Breast epithelium (tissue), 3 donors: ENCODE results near the gene HSD17B14.

Source experiments
- POLR2A ChIP-seq: fragments of 450-650 bp; IDR thresholded peaks from one replicate; pipeline ENCODE4 v1.6.1; 2016; ENCODE audit warnings: antibody characterized with exemption, mild to moderate bottlenecking, moderate library complexity
- POLR2AphosphoS5 ChIP-seq, 3 donors: sonication (generic); formaldehyde crosslinking; IDR thresholded peaks; one replicate each; pipeline ENCODE4 v1.6.1; 2017; ENCODE audit warnings: antibody characterized with exemption in 3 of 3
- TF ChIP-seq, protein P1 (sequence below), 3 donors: fragments of 450-650 bp; IDR thresholded peaks; one replicate each; pipeline ENCODE4 v1.5.1; 2016 to 2017; ENCODE audit warnings: antibody characterized with exemption in 3 of 3, mild to moderate bottlenecking in 3 of 3, moderate library complexity in 3 of 3

GRCh38 chr19:48836089-48837017 is at the start of gene HSD17B14:
- TF ChIP-seq POLR2AphosphoS5 (IDR thresholded peaks at IDR 0.05) (no peak), POLR2A (no peak)
- TF ChIP-seq, protein P1, sequence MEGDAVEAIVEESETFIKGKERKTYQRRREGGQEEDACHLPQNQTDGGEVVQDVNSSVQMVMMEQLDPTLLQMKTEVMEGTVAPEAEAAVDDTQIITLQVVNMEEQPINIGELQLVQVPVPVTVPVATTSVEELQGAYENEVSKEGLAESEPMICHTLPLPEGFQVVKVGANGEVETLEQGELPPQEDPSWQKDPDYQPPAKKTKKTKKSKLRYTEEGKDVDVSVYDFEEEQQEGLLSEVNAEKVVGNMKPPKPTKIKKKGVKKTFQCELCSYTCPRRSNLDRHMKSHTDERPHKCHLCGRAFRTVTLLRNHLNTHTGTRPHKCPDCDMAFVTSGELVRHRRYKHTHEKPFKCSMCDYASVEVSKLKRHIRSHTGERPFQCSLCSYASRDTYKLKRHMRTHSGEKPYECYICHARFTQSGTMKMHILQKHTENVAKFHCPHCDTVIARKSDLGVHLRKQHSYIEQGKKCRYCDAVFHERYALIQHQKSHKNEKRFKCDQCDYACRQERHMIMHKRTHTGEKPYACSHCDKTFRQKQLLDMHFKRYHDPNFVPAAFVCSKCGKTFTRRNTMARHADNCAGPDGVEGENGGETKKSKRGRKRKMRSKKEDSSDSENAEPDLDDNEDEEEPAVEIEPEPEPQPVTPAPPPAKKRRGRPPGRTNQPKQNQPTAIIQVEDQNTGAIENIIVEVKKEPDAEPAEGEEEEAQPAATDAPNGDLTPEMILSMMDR (IDR thresholded peaks at IDR 0.05), result peak in 1 of 3 donors; percentile 20
